Measurements from ENCODE around the gene SLC5A2. TPM values are rescaled to one million over a fixed set of nuclear protein-coding genes. Genes with fewer than 3 reads are reported as not detected.

The SLC5A2 gene
- total and polyA plus RNA-seq, 2 of the 13 experiments (the other 11 are each of a cell fraction or from before 2014, with no cell fraction given), result 0.24 to 0.97 TPM

- TF ChIP-seq ZNF562 (CRISPR knock-in tag; IDR thresholded peaks at IDR 0.05; ENCODE audit: borderline replicate concordance), result no peak
- TF ChIP-seq ZNF441 (CRISPR knock-in tag; IDR thresholded peaks at IDR 0.05; ENCODE audit: borderline replicate concordance), result peak; percentile 72
- TF ChIP-seq ATF3 (CRISPR knock-in tag; IDR thresholded peaks at IDR 0.05), result 0 out of 2 replicates have a peak, but pooled peaks have one; percentile 64
- TF ChIP-seq KIAA2018 (CRISPR knock-in tag; IDR thresholded peaks at IDR 0.05; ENCODE audit: borderline replicate concordance), result no peak; the same call in 1 of the 2 replicates
- TF ChIP-seq CCAR2 (optimal IDR thresholded peaks at IDR 0.05; ENCODE audit: low read depth, low read length), result no peak
- TF ChIP-seq TAF1 (CRISPR knock-in tag; IDR thresholded peaks at IDR 0.05), result peak; percentile 43; the same call in 1 of the 2 replicates
- peak; percentile 73; the same call in 1 of the 2 replicates for TF ChIP-seq IRF2 (CRISPR knock-in tag; IDR thresholded peaks at IDR 0.05)
- peak; percentile 48 for TF ChIP-seq YEATS2 (CRISPR knock-in tag; IDR thresholded peaks at IDR 0.05; ENCODE audit: borderline replicate concordance)
- TF ChIP-seq SATB2 (CRISPR knock-in tag; IDR thresholded peaks at IDR 0.05), result no peak
- no peak for TF ChIP-seq TCF12 (IDR thresholded peaks at IDR 0.05)
- peak; percentile 20 for TF ChIP-seq TCF12 (CRISPR knock-in tag; IDR thresholded peaks at IDR 0.05)
- TF ChIP-seq HIVEP1 (CRISPR knock-in tag; IDR thresholded peaks at IDR 0.05), result peak; percentile 31; the same call in 1 of the 2 replicates
- TF ChIP-seq ZNF207 (IDR thresholded peaks at IDR 0.05; ENCODE audit: borderline replicate concordance), result no peak
- TF ChIP-seq KDM4B (CRISPR knock-in tag; IDR thresholded peaks at IDR 0.05), result 0 out of 2 replicates have a peak, but pooled peaks have one; percentile 59
- TF ChIP-seq BRD4 (CRISPR knock-in tag; IDR thresholded peaks at IDR 0.05), result peak; percentile 78; the same call in 1 of the 2 replicates
- peak; percentile 76 for TF ChIP-seq IRF9 (CRISPR knock-in tag; IDR thresholded peaks at IDR 0.05; ENCODE audit: borderline replicate concordance)
- TF ChIP-seq ZNF530 (CRISPR knock-in tag; IDR thresholded peaks at IDR 0.05; ENCODE audit: low read depth), result 0 out of 2 replicates have a peak, but pooled peaks have one; percentile 77
- no peak for TF ChIP-seq SRSF4 (IDR thresholded peaks at IDR 0.05; ENCODE audit: low read depth, low read length, poor library complexity, severe bottlenecking)
These were observed 5.4 kb upstream of the SLC5A2 start (continued) for GRCh38 chr16:31477220-31478216.
